ENCODE data around the gene SLC7A14. TPM values are rescaled to one million over a fixed set of nuclear protein-coding genes. Genes with fewer than 3 reads are reported as not detected.

Gene SLC7A14
- total and polyA plus RNA-seq, 2 of the 4 experiments (the other 2 are of a cell fraction) = 2.7 to 6.8 TPM

DNA sequence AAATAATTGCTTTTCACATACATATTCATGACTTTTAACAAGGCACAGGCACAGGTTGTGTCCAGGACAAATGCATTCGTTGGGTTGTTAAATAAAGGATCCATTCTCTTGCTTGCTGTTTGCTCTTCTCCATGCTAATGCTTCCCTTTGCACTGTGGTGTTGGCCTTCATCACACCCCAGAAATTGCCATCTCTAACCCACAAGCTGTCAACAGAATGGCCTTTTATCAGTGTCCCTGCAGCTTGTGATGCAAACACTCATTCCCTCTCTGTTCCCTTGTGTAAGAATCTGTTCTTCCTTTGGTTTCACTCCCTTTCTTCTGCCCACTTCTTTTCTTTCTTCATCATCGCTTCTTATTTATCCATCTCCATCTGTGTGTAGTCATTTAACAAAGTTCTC is 72.2 kb downstream of the SLC7A14 start:
- no peak overlapping the region for H3K14ac ChIP-seq (replicated peaks; ENCODE audit: low read depth, low read length)
- no peak overlapping the region for H3K9ac ChIP-seq (ENCODE audit: low read depth, low read length)
- H3K18ac ChIP-seq (ENCODE audit: low read depth, low read length) = no peak overlapping the region
- H2BK5ac ChIP-seq (ENCODE audit: low read depth, low read length, poor library complexity, severe bottlenecking) = no peak overlapping the region
- in situ Hi-C loops (cut with MboI; ENCODE audit: low sequenced_read_pairs) (no loop called here), dilution Hi-C loops (cut with HindIII; ENCODE audit: low sequenced_read_pairs, unreplicated experiment) (no loop called here), intact Hi-C loops (cut with micrococcal nuclease) (no loop called here)
- no peaks in the 10 kb centered on the region for H3K36me3 ChIP-seq (ENCODE audit: control insufficient read depth, insufficient read depth, low read length)
- H3K27me3 ChIP-seq (ENCODE audit: control insufficient read depth, insufficient read depth, low read length) = no peaks in the 10 kb centered on the region; the same call in 1 of the 2 replicates
- H2BK120ac ChIP-seq (ENCODE audit: low read depth, low read length) = no peak overlapping the region
- H3K56ac ChIP-seq (ENCODE audit: extremely low read depth, insufficient read depth, low read length) = no peak overlapping the region
- no peak overlapping the region for H2AK5ac ChIP-seq (ENCODE audit: low read depth, low read length)
- no peak overlapping the region for H3K23ac ChIP-seq (ENCODE audit: low read depth, low read length)
- DNase-seq = no peak
- no peak overlapping the region for H3K4me3 ChIP-seq (ENCODE audit: insufficient read depth, low read depth, low read length)
- H2BK20ac ChIP-seq (ENCODE audit: low read depth, low read length) = no peak overlapping the region
- H2AFZ ChIP-seq (replicated peaks; ENCODE audit: low read length, poor library complexity) = no peak overlapping the region
- H2BK15ac ChIP-seq (ENCODE audit: low read depth, low read length) = no peak overlapping the region
- no peak overlapping the region for H4K91ac ChIP-seq (ENCODE audit: insufficient read depth, low read depth, low read length)
- no peaks in the 10 kb centered on the region for H3K79me1 ChIP-seq (ENCODE audit: low read depth in 1 of 2, low read length in 2 of 2)
- no peaks in the 10 kb centered on the region for H4K20me1 ChIP-seq (ENCODE audit: insufficient read depth, low read length)
- H3K9me1 ChIP-seq (ENCODE audit: insufficient read depth, low read length) = no peaks in the 10 kb centered on the region
- no peak for ATAC-seq (ENCODE audit: low read depth)
- H3K27ac ChIP-seq (ENCODE audit: insufficient read depth, low read length) = no peak overlapping the region
- H3K4ac ChIP-seq (ENCODE audit: low read depth, low read length) = no peak overlapping the region
- H4K5ac ChIP-seq (ENCODE audit: low read depth, low read length) = no peak overlapping the region
- H3K4me1 ChIP-seq (ENCODE audit: control insufficient read depth, insufficient read depth, low read length) = no peaks in the 10 kb centered on the region
- 60% methylated on average over 1 of the region's 2 CpGs; no CpG with 5 or more reads in 1 of the 2 experiments for WGBS, 2 experiments (ENCODE audit: extremely low coverage in 2 of 2, insufficient read length in 1 of 2)
- no peaks in the 10 kb centered on the region for H3K9me3 ChIP-seq (ENCODE audit: control insufficient read depth, insufficient read depth, low read length)
- POLR2A ChIA-PET (ENCODE audit: unreplicated experiment) = no interaction called here
- BruUV-seq (replicated peaks) = no TSS peak
- TF ChIP-seq SMC3 (IDR thresholded peaks at IDR 0.05; ENCODE audit: low read depth, low read length) (no peak), MAFK (IDR thresholded peaks at IDR 0.05; ENCODE audit: low read depth, low read length) (no peak), RCOR1 (IDR thresholded peaks at IDR 0.05; ENCODE audit: insufficient replicate concordance, low read length) (no peak), FOS (IDR thresholded peaks at IDR 0.05; ENCODE audit: low read depth, low read length) (no peak), CEBPB (IDR thresholded peaks at IDR 0.05; ENCODE audit: low read depth, low read length) (no peak)
- no peak overlapping the region for H3K4me2 ChIP-seq (ENCODE audit: low read depth, low read length)
- no peak overlapping the region for H4K8ac ChIP-seq (ENCODE audit: low read depth in 2 of 2, low read length in 2 of 2)
- CTCF ChIA-PET = interaction anchor here (1.5 kb wide), 1 partner anchor 14 kb away, joined by 4 read pairs; no protein-coding TSS in a partner anchor
- H2AK9ac ChIP-seq (replicated peaks; ENCODE audit: low read depth, low read length, poor library complexity) = no peak overlapping the region

Measured in IMR-90 (cell line).